ENCODE results near the gene ACADS. TPM values are rescaled to one million over a fixed set of nuclear protein-coding genes. Genes with fewer than 3 reads are reported as not detected.

The ACADS gene
- total RNA-seq, 2 experiments from 2014 or later = 15.5 to 20.1 TPM

DNA sequence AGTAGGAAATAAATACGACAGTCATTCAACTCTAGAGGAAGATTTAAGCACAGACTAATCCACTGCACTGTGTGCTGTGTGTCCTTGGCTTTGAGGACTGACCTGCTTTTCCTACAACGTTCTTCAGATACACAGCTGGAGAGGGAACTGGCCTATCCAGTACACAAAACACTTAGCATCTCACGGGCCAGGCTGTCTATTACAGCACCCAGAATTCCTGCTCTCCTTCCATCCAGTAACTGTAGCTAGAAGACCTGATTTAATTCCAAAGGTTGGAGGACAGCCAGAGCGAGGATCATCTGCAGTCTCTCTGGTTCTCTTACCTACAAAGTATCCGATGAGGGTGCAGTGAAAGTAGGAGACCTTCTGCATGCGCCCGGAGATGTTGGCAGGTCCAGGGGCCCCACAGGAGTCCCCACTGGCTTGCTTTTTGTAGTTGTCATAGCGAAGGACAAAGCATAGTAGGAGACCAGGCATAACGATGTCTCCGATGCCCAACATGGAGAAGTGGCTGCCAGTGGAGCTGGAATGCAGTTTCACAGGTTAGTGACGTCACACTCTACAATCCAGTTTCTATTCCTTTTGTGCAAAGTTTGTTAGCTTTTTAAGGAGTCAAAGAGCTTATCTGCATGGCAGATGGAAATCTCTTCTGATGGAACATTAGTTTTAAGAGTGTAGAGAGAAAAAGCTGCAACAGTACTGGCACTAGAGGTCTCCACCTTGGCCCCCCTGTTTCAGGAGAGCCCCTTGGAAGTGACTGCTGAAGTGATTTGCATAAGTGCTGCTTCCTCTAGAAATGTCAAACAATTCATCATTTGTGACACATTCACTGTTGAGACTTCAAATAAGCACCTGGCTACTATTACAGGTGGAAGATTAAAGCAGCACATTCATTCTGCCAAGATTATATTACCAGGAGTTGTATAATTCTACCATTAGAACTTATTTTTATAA is 41.7 kb downstream of the ACADS start:
- CTCF ChIA-PET = no interaction called here
- Mint-ChIP-seq H3K27me3 (no peaks in the 10 kb centered on the region), H3K4me3 (no peak overlapping the region), H3K4me1 (peaks cover 3% of the 10 kb centered on the region), H3K36me3 (ENCODE audit: low read depth) (peaks cover 17% of the 10 kb centered on the region), H3K9me3 (no peaks in the 10 kb centered on the region), H3K27ac (no peak overlapping the region)
- POLR2A ChIA-PET = interaction anchor here (0.6 kb wide), 1 partner anchor 38 kb away, joined by 4 read pairs; no protein-coding TSS in a partner anchor
- DNase-seq = no peak

DNA sequence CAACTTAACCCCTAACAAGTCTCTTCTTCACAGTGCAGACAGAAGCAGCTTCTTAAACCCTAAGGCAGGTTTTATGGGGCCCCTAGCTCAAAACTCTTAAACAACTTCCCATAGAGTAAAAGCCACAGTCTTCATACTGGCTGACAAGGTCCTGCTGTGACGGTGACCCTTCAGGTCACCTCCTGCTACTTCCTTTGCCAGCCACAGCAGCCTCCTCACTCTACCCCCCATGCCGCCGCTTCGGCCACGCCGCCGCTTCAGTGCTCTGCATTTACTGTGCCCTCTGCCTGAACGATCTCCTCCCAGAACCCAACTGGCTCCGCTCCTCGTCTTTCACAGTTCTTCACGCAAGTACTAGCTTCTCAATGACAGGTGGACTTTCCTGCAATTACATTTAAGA is 45.5 kb downstream of the ACADS start:
- ChIA-PET POLR2A (no interaction called here), CTCF (no interaction called here)
- DNase-seq = no peak
- Mint-ChIP-seq H3K4me3 (no peak overlapping the region), H3K27me3 (no peaks in the 10 kb centered on the region), H3K36me3 (ENCODE audit: low read depth) (peaks cover 13% of the 10 kb centered on the region), H3K9me3 (no peaks in the 10 kb centered on the region), H3K27ac (no peak overlapping the region), H3K4me1 (peaks cover 18% of the 10 kb centered on the region)

DNA sequence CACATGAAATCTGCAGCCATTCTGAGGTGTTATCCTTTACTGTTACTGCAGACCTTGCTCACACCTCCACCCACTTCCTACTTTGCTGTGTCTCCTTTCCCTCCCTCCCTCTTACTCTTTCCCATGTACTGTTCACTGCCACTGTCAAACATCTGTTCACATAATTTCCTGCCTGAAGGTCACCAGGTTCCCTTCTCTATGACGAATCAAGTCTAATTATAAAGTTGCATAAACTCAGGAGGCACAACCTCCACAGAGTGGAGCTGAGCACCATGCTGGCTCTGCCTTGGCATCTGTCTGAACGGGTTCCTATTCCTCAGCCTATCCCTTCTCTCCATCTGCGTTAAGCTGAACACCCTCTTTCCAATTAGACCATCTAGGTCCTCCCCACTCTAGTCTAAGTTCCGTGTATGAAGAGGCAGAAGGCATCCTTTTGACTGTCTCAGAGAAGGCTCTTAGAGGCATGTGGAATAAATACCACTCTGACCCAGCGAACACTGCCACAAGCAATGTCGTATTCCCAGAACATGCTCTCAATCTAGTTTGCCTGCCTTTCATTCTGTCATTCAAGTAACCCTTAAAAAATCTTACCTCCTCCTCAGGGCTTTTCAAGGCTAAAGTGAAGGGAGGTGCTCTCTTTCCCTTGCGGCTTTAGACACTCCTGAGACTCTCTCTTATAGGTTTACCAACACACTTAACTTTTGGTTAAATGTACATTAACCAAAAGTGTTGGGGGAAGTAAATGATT is 48.7 kb downstream of the ACADS start:
- peaks cover 20% of the 10 kb centered on the region for H3K4me1 Mint-ChIP-seq
- ChIA-PET CTCF (no interaction called here), POLR2A (no interaction called here)
- no peak for DNase-seq
- no peaks in the 10 kb centered on the region for H3K9me3 Mint-ChIP-seq
- peaks cover 9% of the 10 kb centered on the region for H3K36me3 Mint-ChIP-seq (ENCODE audit: low read depth)
- no peak overlapping the region for H3K27ac Mint-ChIP-seq
- no peak overlapping the region for H3K4me3 Mint-ChIP-seq
- no peaks in the 10 kb centered on the region for H3K27me3 Mint-ChIP-seq

DNA sequence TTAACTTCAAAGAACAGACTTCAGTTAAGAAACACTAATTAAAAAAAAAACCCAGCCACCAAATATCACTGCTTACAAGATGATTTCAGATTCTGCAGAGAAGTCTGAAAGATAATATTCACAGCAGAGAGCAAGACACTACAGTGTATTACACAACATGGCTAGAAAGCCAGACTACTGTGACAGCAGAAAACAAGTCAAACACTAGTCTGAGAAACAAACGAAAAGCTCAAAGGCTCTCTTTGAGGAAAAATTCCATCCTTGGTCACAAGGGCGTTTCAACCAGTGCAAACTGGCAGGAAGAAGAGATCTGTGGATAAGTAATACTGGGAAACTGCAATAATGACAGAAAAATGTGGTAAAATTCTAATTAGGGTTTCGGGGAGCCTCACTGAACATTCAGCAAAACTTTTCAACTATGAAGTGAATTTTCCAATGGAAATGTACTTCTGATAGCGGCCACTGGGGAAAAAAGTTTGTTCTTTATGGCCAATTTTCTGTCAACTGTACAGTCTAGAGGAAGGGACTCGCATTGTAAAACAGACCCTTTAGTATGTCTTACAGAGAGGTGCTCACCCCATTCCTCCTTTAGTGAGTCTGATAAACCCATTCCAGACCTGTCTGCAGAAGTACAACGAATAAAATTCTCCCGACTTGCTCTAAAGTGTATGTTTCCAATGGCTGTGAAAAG is 50.4 kb downstream of the ACADS start:
- no peaks in the 10 kb centered on the region for H3K27me3 Mint-ChIP-seq
- DNase-seq = no peak
- H3K27ac Mint-ChIP-seq = no peak overlapping the region
- H3K9me3 Mint-ChIP-seq = no peaks in the 10 kb centered on the region
- peaks cover 20% of the 10 kb centered on the region for H3K4me1 Mint-ChIP-seq
- POLR2A ChIA-PET = no interaction called here
- no peak overlapping the region for H3K4me3 Mint-ChIP-seq
- peaks cover 10% of the 10 kb centered on the region for H3K36me3 Mint-ChIP-seq (ENCODE audit: low read depth)
- CTCF ChIA-PET = no interaction called here

DNA sequence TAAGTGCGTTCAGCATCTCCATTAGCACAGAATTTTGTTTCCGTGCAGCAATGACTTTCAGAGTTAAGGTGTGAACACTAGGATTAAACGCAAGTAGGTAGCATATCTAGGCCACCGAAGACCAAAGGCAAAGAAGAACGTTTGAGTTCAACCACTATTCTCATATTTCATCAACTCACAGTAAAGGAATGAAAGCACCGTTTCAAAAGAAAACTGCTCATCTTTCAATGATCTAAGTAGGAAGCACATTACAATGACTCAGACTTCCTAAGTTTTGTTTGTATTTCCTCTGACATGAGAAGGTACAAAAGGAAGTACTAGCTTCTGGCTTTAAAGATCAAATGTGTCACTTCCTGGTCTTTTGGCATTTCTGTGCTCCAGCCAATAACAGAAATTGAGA is 57.6 kb downstream of the ACADS start:
- Mint-ChIP-seq H3K4me1 (peaks cover 19% of the 10 kb centered on the region), H3K36me3 (ENCODE audit: low read depth) (peaks cover 28% of the 10 kb centered on the region), H3K27ac (peak overlapping the region; percentile 36), H3K27me3 (no peaks in the 10 kb centered on the region), H3K9me3 (no peaks in the 10 kb centered on the region), H3K4me3 (no peak overlapping the region)
- DNase-seq = no peak
- ChIA-PET CTCF (interaction anchor here (1.2 to 1.3 kb wide), 2 partner anchors 17 to 81 kb away, joined by 3 to 4 read pairs; no protein-coding TSS in a partner anchor), POLR2A (interaction anchor here (0.6 kb wide), 1 partner anchor 105 kb away, joined by 4 read pairs; no protein-coding TSS in a partner anchor)

DNA sequence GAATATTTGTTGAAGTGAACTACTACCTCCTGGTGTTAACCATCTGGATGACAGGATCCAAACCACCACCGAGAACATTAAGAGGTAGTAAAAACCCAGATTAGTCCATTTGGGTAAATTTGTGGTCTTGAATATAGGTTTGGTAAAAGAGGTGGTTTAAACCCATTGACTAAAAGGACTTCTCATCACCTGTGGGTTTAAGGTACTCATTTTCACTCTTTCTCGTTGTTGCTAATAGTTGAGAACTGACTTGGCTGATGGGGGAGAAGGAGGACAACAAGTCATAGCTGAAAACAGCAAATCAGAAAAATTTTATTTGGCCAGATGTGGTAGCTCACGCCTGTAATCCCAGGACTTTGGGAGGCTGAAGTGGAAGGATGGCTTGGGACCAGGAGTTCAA is 59.2 kb downstream of the ACADS start:
- no peaks in the 10 kb centered on the region for H3K27me3 Mint-ChIP-seq
- CTCF ChIA-PET = interaction anchor here (1.5 kb wide), 1 partner anchor 11 kb away, joined by 4 read pairs; no protein-coding TSS in a partner anchor
- no peak overlapping the region for H3K27ac Mint-ChIP-seq

DNA sequence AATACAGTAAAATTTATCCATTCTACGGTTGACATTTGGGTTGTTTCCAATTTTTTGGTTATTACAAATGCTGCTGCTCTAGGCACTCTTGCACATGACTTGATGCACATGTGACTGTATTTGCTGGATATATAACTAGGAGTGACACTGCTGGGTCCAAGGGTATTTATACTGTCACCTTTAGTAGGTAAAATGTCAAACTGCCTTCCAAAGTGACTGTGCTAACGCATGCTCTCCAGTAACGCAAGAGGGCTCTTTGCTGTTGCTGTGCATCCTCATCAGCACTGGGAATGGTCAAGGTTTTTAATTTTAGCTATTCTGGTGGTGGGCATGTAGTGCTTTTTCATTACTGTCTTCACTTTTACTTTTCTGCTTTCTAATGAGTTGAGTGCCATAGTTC is 62.3 kb downstream of the ACADS start:
- H3K36me3 Mint-ChIP-seq (ENCODE audit: low read depth) = peaks cover 31% of the 10 kb centered on the region
- DNase-seq = no peak
- no peak overlapping the region for H3K4me3 Mint-ChIP-seq
- peaks cover 16% of the 10 kb centered on the region for H3K4me1 Mint-ChIP-seq
- H3K27ac Mint-ChIP-seq = no peak overlapping the region
- peaks cover 1% of the 10 kb centered on the region for H3K9me3 Mint-ChIP-seq
- no peaks in the 10 kb centered on the region for H3K27me3 Mint-ChIP-seq
- POLR2A ChIA-PET = no interaction called here
- CTCF ChIA-PET = interaction anchor here (0.9 kb wide), 1 partner anchor 12 kb away, joined by 3 read pairs; no protein-coding TSS in a partner anchor

More for the DNA sequence above, 59.2 kb downstream of the ACADS start:
- Mint-ChIP-seq H3K36me3 (ENCODE audit: low read depth) (peaks cover 37% of the 10 kb centered on the region), H3K4me3 (no peak overlapping the region), H3K4me1 (peaks cover 19% of the 10 kb centered on the region), H3K9me3 (no peaks in the 10 kb centered on the region)
- no peak for DNase-seq
- POLR2A ChIA-PET = no interaction called here

Other genes starting within 250 kb of the ACADS start
- 100 to 1,000 TPM; 257 to 297 TPM for gene DYNLL1, start 229.7 kb upstream of the ACADS start, total RNA-seq
- 10 to 100 TPM; 25.5 to 27.9 TPM for gene COQ5, start 196.7 kb upstream of the ACADS start, total RNA-seq
- 100 to 1,000 TPM; 191 to 219 TPM for gene RNF10, start 191.5 kb upstream of the ACADS start, total RNA-seq
- 10 to 100 TPM; 60.8 to 64.7 TPM for gene POP5, start 144.4 kb upstream of the ACADS start, total RNA-seq
- under 1 TPM; 0.10 to 0.29 TPM for gene CABP1, start 85.2 kb upstream of the ACADS start, total RNA-seq
- 10 to 100 TPM; 80.5 to 94.4 TPM for gene MLEC, start 38.7 kb upstream of the ACADS start, total RNA-seq
- 10 to 100 TPM; 18.3 to 21.7 TPM for gene UNC119B, start 15.4 kb upstream of the ACADS start, total RNA-seq
- gene SPPL3, start 178.5 kb downstream of the ACADS start, total RNA-seq = 10 to 100 TPM; 31.9 to 43.0 TPM

Data from activated CD4-positive, alpha-beta T cell treated with anti-CD3 and anti-CD28 coated beads, Interleukin-2, amount 10 ng/mL, durations not matched to agents 7 days and 5 days (primary cell).